ENCODE measurements around the gene RC3H2.

RC3H2 gene

GRCh38 chr9:122904466-122904822 is 715 bp downstream of the RC3H2 start:
- TF ChIP-seq, protein P1, sequence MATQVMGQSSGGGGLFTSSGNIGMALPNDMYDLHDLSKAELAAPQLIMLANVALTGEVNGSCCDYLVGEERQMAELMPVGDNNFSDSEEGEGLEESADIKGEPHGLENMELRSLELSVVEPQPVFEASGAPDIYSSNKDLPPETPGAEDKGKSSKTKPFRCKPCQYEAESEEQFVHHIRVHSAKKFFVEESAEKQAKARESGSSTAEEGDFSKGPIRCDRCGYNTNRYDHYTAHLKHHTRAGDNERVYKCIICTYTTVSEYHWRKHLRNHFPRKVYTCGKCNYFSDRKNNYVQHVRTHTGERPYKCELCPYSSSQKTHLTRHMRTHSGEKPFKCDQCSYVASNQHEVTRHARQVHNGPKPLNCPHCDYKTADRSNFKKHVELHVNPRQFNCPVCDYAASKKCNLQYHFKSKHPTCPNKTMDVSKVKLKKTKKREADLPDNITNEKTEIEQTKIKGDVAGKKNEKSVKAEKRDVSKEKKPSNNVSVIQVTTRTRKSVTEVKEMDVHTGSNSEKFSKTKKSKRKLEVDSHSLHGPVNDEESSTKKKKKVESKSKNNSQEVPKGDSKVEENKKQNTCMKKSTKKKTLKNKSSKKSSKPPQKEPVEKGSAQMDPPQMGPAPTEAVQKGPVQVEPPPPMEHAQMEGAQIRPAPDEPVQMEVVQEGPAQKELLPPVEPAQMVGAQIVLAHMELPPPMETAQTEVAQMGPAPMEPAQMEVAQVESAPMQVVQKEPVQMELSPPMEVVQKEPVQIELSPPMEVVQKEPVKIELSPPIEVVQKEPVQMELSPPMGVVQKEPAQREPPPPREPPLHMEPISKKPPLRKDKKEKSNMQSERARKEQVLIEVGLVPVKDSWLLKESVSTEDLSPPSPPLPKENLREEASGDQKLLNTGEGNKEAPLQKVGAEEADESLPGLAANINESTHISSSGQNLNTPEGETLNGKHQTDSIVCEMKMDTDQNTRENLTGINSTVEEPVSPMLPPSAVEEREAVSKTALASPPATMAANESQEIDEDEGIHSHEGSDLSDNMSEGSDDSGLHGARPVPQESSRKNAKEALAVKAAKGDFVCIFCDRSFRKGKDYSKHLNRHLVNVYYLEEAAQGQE (IDR thresholded peaks at IDR 0.05; ENCODE audit: insufficient read depth in 1 of 2, low read depth in 2 of 2, low read length in 2 of 2), result no peak
- TF ChIP-seq TAF1 (IDR thresholded peaks at IDR 0.05; ENCODE audit: borderline replicate concordance, insufficient read depth, low read length) (no peak), SIN3A (IDR thresholded peaks at IDR 0.05; ENCODE audit: borderline replicate concordance, insufficient read depth, low read length) (no peak), POLR2AphosphoS5 (IDR thresholded peaks at IDR 0.05; ENCODE audit: low read depth, low read length) (no peak), FOXP2 (optimal IDR thresholded peaks at IDR 0.05; ENCODE audit: borderline replicate concordance, extremely low read depth, extremely low read length, insufficient read depth) (no peak)

- TF ChIP-seq TAF1 (IDR thresholded peaks at IDR 0.05; ENCODE audit: borderline replicate concordance, insufficient read depth, low read length), result no peak
- no peak for TF ChIP-seq SIN3A (IDR thresholded peaks at IDR 0.05; ENCODE audit: borderline replicate concordance, insufficient read depth, low read length)
- TF ChIP-seq, protein P1 (IDR thresholded peaks at IDR 0.05; ENCODE audit: insufficient read depth in 1 of 2, low read depth in 2 of 2, low read length in 2 of 2), result no peak
- no peak for TF ChIP-seq FOXP2 (optimal IDR thresholded peaks at IDR 0.05; ENCODE audit: borderline replicate concordance, extremely low read depth, extremely low read length, insufficient read depth)
- no peak for TF ChIP-seq POLR2AphosphoS5 (IDR thresholded peaks at IDR 0.05; ENCODE audit: low read depth, low read length)
These were observed 4.4 kb downstream of the RC3H2 start for GRCh38 chr9:122900791-122901190.

DNA sequence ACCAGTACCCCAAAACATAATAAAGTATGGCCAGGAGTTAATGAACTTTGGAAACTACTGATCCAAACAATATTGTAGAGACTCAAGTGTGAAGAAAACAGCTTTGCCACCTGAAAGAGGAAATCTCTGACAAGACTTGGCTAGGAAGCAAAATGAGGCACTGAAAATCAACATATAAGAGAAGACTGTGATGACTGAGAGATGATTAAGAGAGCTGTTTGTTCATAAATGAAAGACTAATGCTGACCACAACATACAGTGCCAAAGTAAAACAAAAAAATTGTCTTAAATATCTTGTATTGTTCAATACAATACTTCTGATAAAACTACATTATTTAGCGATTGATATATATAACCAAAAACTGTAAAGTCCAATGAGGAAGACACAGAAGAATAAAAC is 7.2 kb downstream of the RC3H2 start:
- TF ChIP-seq POLR2AphosphoS5 (IDR thresholded peaks at IDR 0.05; ENCODE audit: low read depth, low read length) (no peak), TAF1 (IDR thresholded peaks at IDR 0.05; ENCODE audit: borderline replicate concordance, insufficient read depth, low read length) (no peak), SIN3A (IDR thresholded peaks at IDR 0.05; ENCODE audit: borderline replicate concordance, insufficient read depth, low read length) (no peak), FOXP2 (optimal IDR thresholded peaks at IDR 0.05; ENCODE audit: borderline replicate concordance, extremely low read depth, extremely low read length, insufficient read depth) (no peak)
- TF ChIP-seq, protein P1 (IDR thresholded peaks at IDR 0.05; ENCODE audit: insufficient read depth in 1 of 2, low read depth in 2 of 2, low read length in 2 of 2), result no peak

- no peak for TF ChIP-seq FOXP2 (optimal IDR thresholded peaks at IDR 0.05; ENCODE audit: borderline replicate concordance, extremely low read depth, extremely low read length, insufficient read depth)
- no peak for TF ChIP-seq TAF1 (IDR thresholded peaks at IDR 0.05; ENCODE audit: borderline replicate concordance, insufficient read depth, low read length)
These were observed 16.7 kb downstream of the RC3H2 start for GRCh38 chr9:122888480-122888879.

- TF ChIP-seq SIN3A (IDR thresholded peaks at IDR 0.05; ENCODE audit: borderline replicate concordance, insufficient read depth, low read length) (no peak), POLR2AphosphoS5 (IDR thresholded peaks at IDR 0.05; ENCODE audit: low read depth, low read length) (no peak), FOXP2 (optimal IDR thresholded peaks at IDR 0.05; ENCODE audit: borderline replicate concordance, extremely low read depth, extremely low read length, insufficient read depth) (no peak), TAF1 (IDR thresholded peaks at IDR 0.05; ENCODE audit: borderline replicate concordance, insufficient read depth, low read length) (no peak)
- TF ChIP-seq, protein P1 (IDR thresholded peaks at IDR 0.05; ENCODE audit: insufficient read depth in 1 of 2, low read depth in 2 of 2, low read length in 2 of 2), result no peak
These were observed 22.0 kb downstream of the RC3H2 start for GRCh38 chr9:122883125-122883524.
